ENCODE data around the gene SDCCAG8.

The SDCCAG8 gene

DNA sequence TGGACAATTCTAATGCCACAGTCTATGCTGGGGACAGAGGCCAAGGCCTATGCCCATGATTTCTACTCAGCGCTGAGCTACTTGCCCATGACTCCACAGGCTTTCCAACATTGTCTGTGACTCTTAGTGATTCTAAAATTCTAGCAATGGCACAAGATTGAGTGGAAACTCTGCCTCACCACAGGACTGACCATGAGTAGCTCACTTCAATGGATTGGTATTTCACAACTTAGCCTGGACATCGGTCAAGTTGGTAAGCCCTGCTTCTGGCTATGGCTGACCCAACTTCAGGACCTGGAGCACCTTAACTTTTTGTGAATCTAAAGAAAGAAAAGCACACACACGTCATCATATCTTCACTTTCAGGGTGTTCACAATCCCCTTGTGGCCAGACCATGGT lies 255.1 kb downstream of the SDCCAG8 start:
- H3K4me3 ChIP-seq (ENCODE audit: low read depth, low read length) = no peak overlapping the region
- no peak for DNase-seq (ENCODE audit: low read depth)
- TF ChIP-seq, protein P1, sequence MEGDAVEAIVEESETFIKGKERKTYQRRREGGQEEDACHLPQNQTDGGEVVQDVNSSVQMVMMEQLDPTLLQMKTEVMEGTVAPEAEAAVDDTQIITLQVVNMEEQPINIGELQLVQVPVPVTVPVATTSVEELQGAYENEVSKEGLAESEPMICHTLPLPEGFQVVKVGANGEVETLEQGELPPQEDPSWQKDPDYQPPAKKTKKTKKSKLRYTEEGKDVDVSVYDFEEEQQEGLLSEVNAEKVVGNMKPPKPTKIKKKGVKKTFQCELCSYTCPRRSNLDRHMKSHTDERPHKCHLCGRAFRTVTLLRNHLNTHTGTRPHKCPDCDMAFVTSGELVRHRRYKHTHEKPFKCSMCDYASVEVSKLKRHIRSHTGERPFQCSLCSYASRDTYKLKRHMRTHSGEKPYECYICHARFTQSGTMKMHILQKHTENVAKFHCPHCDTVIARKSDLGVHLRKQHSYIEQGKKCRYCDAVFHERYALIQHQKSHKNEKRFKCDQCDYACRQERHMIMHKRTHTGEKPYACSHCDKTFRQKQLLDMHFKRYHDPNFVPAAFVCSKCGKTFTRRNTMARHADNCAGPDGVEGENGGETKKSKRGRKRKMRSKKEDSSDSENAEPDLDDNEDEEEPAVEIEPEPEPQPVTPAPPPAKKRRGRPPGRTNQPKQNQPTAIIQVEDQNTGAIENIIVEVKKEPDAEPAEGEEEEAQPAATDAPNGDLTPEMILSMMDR (IDR thresholded peaks at IDR 0.05; ENCODE audit: low read depth, low read length) = no peak
- TF ChIP-seq, protein P2, sequence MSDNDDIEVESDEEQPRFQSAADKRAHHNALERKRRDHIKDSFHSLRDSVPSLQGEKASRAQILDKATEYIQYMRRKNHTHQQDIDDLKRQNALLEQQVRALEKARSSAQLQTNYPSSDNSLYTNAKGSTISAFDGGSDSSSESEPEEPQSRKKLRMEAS (IDR thresholded peaks at IDR 0.05; ENCODE audit: low read depth, low read length) = no peak
- TF ChIP-seq POLR2A (IDR thresholded peaks at IDR 0.05; ENCODE audit: extremely low read depth, insufficient read length) (no peak), MYC (IDR thresholded peaks at IDR 0.05; ENCODE audit: low read depth, low read length) (no peak)

DNA sequence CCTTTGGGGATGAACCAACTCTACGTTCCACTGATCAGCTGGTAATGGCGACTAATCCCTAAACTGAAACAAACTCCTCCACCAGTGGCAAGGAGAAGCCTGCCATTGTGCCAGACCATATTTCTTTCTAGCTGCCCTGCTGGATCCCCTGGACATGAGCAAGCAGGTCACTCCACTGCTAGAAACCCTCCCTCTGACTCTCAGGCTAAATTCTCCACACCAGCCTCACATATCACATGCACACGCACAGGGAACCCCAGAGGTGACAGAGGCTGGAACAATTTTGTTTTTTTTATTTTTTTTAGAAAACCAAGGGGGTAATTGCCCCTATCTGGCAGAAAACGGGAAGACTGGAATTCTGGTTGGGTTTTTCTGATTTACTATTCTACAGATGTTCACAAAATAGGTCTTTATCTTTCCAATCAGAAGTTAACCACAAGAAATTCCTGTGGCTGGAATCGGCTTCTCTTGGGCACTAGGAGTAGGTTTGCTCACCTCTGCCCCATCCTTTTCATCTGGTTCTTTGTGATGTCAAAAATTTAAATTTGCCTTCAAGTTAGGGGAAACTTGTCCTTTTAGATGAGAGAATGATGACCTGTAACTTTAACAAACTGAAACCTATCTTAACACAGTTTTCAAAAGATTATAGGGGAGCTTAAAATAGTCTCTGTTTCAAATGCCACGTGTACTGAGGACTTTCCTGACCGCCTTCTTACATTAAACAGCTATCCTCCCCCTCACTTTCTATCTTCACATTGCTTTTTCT lies 258.1 kb downstream of the SDCCAG8 start:
- no peak for DNase-seq (ENCODE audit: low read depth)
- TF ChIP-seq, protein P2 (IDR thresholded peaks at IDR 0.05; ENCODE audit: low read depth, low read length) = no peak
- TF ChIP-seq MYC (IDR thresholded peaks at IDR 0.05; ENCODE audit: low read depth, low read length) = no peak
- TF ChIP-seq POLR2A (IDR thresholded peaks at IDR 0.05; ENCODE audit: extremely low read depth, insufficient read length) = no peak
- TF ChIP-seq, protein P1 (IDR thresholded peaks at IDR 0.05; ENCODE audit: low read depth, low read length) = no peak
- no peak overlapping the region for H3K4me3 ChIP-seq (ENCODE audit: low read depth, low read length)

DNA sequence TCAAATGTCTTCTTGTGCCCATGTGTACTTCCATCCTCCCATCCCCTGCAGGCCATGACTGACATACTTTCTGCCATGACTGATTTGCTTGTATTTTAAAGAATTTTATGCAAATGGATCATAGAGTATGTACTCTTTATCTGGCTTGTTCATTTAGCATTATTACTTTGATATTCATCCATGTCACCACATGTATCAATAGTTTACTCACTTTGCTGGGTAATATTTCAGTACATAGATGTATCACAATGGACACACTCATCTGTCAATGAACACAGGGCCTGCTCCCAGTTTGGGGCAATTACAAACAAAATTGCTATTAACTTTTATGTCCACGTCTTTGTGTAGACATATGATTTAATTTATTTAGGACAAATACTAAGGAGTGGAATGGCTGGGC lies 259.1 kb downstream of the SDCCAG8 start:
- DNase-seq (ENCODE audit: low read depth) = no peak
- TF ChIP-seq POLR2A (IDR thresholded peaks at IDR 0.05; ENCODE audit: extremely low read depth, insufficient read length) (no peak), MYC (IDR thresholded peaks at IDR 0.05; ENCODE audit: low read depth, low read length) (no peak)
- TF ChIP-seq, protein P1 (IDR thresholded peaks at IDR 0.05; ENCODE audit: low read depth, low read length) = no peak
- TF ChIP-seq, protein P2 (IDR thresholded peaks at IDR 0.05; ENCODE audit: low read depth, low read length) = no peak
- no peak overlapping the region for H3K4me3 ChIP-seq (ENCODE audit: low read depth, low read length)

DNA sequence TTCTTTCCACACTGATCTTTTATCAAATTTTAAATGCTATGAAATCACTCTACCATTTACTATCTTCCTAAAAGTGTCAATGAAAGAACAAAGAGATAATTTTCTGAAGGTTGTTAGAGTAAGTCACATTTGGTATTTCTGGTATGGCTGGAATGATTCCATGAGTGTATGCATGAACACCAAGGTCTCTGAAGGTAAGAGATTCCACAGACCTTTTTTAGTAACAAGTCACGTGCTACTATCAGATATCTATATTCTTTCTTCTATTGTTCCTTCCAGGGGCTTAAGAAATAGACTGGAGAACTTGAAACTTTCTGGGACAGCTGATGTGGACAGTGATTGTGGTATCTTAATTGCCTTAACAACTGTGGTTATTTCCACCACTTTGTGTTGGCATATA lies 265.0 kb downstream of the SDCCAG8 start:
- TF ChIP-seq POLR2A (IDR thresholded peaks at IDR 0.05; ENCODE audit: extremely low read depth, insufficient read length) = no peak
- H3K4me3 ChIP-seq (ENCODE audit: low read depth, low read length) = no peak overlapping the region
- no peak for DNase-seq (ENCODE audit: low read depth)

DNA sequence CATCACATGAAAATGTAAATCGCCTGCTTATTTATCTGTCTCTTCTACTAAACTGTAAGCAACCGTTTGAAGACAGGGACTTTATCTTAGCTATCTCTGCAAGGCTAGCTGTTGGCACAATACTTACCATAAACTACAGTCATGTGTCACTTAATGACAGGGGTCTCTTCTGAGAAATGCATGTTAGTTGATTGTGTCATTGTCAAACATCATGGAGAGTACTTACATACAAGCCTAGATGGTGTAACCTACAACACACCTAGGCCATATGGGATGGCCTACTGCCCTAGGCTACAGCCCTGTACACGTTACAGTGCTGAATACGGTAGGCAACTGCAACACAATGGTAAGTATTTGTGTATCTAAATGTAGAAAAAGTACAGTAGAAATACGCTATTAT lies 267.9 kb downstream of the SDCCAG8 start:
- TF ChIP-seq MYC (IDR thresholded peaks at IDR 0.05; ENCODE audit: low read depth, low read length) (no peak), POLR2A (IDR thresholded peaks at IDR 0.05; ENCODE audit: extremely low read depth, insufficient read length) (no peak)
- TF ChIP-seq, protein P1 (IDR thresholded peaks at IDR 0.05; ENCODE audit: low read depth, low read length) = no peak
- TF ChIP-seq, protein P2 (IDR thresholded peaks at IDR 0.05; ENCODE audit: low read depth, low read length) = no peak
- no peak overlapping the region for H3K4me3 ChIP-seq (ENCODE audit: low read depth, low read length)
- DNase-seq (ENCODE audit: low read depth) = no peak

DNA sequence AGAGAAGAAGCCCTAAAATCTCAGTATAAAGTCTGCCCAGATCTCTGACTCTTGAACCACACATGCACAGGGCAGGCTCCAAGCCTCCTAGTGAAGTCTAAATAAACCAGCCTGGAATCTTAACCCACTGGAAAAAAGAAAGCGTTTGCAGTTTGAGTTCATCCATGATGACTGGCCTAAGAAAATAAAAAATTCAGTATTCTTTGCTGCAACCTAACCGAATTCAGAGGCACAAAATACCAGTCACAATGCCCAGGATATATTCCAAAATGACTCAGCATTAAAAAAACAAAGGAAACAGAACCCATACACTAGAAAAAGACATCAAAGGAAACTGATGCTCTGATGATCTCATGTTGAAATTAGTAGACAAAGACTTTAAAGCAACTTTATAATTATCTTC lies 269.2 kb downstream of the SDCCAG8 start:
- no peak overlapping the region for H3K4me3 ChIP-seq (ENCODE audit: low read depth, low read length)
- TF ChIP-seq, protein P2 (IDR thresholded peaks at IDR 0.05; ENCODE audit: low read depth, low read length) = no peak
- TF ChIP-seq MYC (IDR thresholded peaks at IDR 0.05; ENCODE audit: low read depth, low read length) (no peak), POLR2A (IDR thresholded peaks at IDR 0.05; ENCODE audit: extremely low read depth, insufficient read length) (no peak)
- TF ChIP-seq, protein P1 (IDR thresholded peaks at IDR 0.05; ENCODE audit: low read depth, low read length) = no peak
- DNase-seq (ENCODE audit: low read depth) = no peak
